ENCODE data around the gene GRID1. TPM values are rescaled to one million over a fixed set of nuclear protein-coding genes. Genes with fewer than 3 reads are reported as not detected.

Gene GRID1
- total RNA-seq, 4 donors from 2014 or later = 0.35 to 10.7 (median 1.3) TPM

DNA sequence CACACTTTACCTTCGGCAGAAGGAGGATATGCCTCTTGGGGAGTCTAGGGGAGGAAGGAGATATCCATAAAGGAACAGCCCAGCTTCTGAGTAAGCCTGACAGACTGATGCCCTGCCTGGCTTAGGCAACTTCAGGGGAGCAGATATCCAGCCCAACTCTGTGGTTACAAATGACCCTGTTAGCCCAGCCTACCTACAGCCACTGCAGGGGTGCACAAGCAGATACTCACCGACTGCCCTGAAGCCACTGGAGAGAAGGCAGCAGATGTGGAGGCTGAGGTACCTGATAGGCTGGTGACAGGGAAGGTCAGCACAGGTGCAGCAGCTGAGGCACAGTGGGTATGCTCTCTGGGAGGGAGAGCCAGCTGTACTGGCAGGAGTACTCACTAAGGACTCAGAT, 770.2 kb downstream of the GRID1 start:
- H3K36me3 ChIP-seq = no peaks in the 10 kb centered on the region
- TF ChIP-seq POLR2A (IDR thresholded peaks at IDR 0.05) = no peak
- TF ChIP-seq, protein P1, sequence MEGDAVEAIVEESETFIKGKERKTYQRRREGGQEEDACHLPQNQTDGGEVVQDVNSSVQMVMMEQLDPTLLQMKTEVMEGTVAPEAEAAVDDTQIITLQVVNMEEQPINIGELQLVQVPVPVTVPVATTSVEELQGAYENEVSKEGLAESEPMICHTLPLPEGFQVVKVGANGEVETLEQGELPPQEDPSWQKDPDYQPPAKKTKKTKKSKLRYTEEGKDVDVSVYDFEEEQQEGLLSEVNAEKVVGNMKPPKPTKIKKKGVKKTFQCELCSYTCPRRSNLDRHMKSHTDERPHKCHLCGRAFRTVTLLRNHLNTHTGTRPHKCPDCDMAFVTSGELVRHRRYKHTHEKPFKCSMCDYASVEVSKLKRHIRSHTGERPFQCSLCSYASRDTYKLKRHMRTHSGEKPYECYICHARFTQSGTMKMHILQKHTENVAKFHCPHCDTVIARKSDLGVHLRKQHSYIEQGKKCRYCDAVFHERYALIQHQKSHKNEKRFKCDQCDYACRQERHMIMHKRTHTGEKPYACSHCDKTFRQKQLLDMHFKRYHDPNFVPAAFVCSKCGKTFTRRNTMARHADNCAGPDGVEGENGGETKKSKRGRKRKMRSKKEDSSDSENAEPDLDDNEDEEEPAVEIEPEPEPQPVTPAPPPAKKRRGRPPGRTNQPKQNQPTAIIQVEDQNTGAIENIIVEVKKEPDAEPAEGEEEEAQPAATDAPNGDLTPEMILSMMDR (IDR thresholded peaks at IDR 0.05) = no peak
- no peak overlapping the region for H3K27ac ChIP-seq

DNA sequence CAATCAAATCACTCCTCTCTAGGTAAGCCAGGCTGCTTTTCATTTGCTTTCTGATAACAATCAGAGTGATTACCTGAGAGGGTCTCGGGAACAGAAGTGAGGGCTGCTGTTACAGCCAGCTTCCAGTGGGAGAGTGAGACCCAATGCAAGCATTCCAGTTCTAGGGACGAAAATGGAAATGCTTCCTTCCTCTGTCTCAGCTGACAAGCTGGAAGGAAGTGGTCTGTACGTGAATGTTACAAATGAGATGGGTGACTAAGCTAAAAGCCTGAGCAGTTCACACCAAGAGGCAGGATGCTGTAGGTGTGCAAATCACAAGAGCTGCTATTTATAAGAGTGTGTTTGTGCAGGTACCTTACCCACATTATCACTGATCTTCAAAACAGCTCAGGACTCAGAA, 772.4 kb downstream of the GRID1 start:
- no peaks in the 10 kb centered on the region for H3K4me1 ChIP-seq
- no peak for DNase-seq
- no peak overlapping the region for H3K27ac ChIP-seq
- no peaks in the 10 kb centered on the region for H3K36me3 ChIP-seq
- no peaks in the 10 kb centered on the region for H3K9me3 ChIP-seq
- H3K4me3 ChIP-seq = no peak overlapping the region
- H3K27me3 ChIP-seq = no peaks in the 10 kb centered on the region
- TF ChIP-seq, protein P1 (IDR thresholded peaks at IDR 0.05) = no peak
- TF ChIP-seq POLR2A (IDR thresholded peaks at IDR 0.05) = no peak

More for the DNA sequence above, 770.2 kb downstream of the GRID1 start:
- Histone ChIP-seq H3K4me1 (no peaks in the 10 kb centered on the region), H3K4me3 (no peak overlapping the region), H3K9me3 (no peaks in the 10 kb centered on the region), H3K27me3 (no peaks in the 10 kb centered on the region)
- no peak for DNase-seq

DNA sequence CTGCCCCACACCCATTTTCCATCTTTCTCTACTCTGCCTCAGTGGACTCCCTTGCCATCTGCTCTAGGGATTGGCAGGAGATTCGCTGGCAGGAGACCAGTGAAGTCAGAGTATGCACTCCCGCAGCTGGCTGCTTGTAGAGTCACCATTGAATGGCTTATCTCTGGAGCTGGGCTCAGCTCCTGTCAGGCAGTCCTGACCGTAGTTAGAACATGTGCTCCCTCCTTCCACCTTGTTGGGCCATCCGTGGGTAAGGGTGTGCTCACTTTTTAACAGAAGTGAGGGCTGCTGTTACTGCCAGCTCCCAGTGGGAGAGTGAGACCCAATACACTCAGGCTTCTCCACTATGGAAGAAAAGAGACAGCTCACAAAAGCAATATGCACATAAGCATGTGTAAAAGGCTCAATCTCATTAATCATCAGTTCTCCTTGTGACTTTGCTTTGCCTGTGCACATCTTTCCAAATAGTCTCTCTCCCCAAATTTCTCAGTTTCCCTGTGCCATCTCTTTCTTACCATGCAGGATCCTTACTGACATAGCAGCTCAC, 773.3 kb downstream of the GRID1 start:
- H3K27ac ChIP-seq = no peak overlapping the region
- H3K4me1 ChIP-seq = no peaks in the 10 kb centered on the region
- H3K9me3 ChIP-seq = no peaks in the 10 kb centered on the region
- TF ChIP-seq, protein P1 (IDR thresholded peaks at IDR 0.05) = no peak
- TF ChIP-seq POLR2A (IDR thresholded peaks at IDR 0.05) = no peak
- no peak overlapping the region for H3K4me3 ChIP-seq
- no peak for DNase-seq
- no peaks in the 10 kb centered on the region for H3K36me3 ChIP-seq
- no peaks in the 10 kb centered on the region for H3K27me3 ChIP-seq

DNA sequence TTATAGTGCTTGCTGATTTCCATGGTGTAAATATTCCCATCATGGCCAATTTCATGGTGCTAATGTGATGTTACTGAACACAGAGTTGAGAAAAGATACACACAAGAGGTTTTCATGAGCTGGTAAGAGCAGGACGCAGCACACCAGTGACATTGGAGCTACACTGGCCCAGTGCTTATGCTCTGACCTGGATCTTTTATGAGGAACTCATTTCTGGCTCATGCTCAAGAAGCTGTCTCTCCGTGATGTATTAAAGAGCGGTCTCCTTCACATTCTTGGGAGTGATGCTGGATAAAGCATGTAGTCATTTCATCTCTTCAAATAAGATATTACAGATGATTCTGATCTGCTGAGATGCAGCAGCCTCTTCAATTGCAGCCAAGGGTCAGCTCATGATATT, 785.2 kb downstream of the GRID1 start:
- no peak overlapping the region for H3K4me3 ChIP-seq

DNA sequence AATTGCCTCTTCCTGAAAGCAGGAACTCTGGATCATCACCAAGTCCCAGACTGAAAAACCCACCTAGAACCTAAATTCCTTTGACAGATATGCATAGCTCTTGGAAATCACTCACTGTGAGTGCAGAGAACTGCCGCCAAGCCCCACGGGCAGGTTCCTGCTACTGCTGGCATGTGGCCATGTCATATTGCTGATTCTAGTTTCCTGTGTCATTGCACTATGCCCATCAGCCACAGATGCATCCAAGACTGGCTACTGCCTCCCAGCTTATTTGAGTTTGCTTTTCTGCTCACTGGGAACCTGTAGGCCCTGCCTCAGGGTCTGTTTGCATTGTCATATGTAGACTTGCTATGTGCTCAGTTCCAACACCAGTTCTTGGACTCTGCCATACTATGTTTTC, 786.0 kb downstream of the GRID1 start:
- Histone ChIP-seq H3K4me1 (no peaks in the 10 kb centered on the region), H3K4me3 (no peak overlapping the region), H3K36me3 (no peaks in the 10 kb centered on the region), H3K27ac (no peak overlapping the region), H3K27me3 (no peaks in the 10 kb centered on the region), H3K9me3 (no peaks in the 10 kb centered on the region)
- DNase-seq = no peak
- TF ChIP-seq, protein P1 (IDR thresholded peaks at IDR 0.05) = no peak
- no peak for TF ChIP-seq POLR2A (IDR thresholded peaks at IDR 0.05)

More for the DNA sequence above, 785.2 kb downstream of the GRID1 start:
- Histone ChIP-seq H3K36me3 (no peaks in the 10 kb centered on the region), H3K27me3 (no peaks in the 10 kb centered on the region), H3K4me1 (no peaks in the 10 kb centered on the region), H3K27ac (no peak overlapping the region), H3K9me3 (no peaks in the 10 kb centered on the region)
- DNase-seq = no peak
- no peak for TF ChIP-seq POLR2A (IDR thresholded peaks at IDR 0.05)
- TF ChIP-seq, protein P1 (IDR thresholded peaks at IDR 0.05) = no peak

DNA sequence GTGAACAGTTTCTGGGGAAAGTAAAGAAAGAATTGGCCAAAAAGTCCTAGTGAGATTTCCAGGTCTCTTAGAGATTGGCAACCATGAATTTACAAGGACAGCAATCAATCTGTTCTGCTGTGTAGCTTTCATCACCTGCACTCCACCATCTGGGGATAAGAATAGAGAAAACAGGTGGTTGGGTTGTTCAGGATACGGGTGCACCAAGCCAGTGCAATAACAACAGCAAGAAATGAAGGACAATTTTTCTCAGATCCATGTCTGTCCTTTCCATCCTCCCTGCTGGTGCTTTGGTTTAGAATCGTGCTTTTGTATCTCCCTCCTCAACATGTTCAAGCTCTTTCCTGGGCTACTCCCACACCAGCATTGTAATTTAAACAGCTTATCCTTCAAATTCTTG, 787.7 kb downstream of the GRID1 start:
- DNase-seq = no peak
- H3K9me3 ChIP-seq = no peaks in the 10 kb centered on the region
- no peak overlapping the region for H3K27ac ChIP-seq
- H3K27me3 ChIP-seq = no peaks in the 10 kb centered on the region
- H3K36me3 ChIP-seq = no peaks in the 10 kb centered on the region
- H3K4me1 ChIP-seq = no peaks in the 10 kb centered on the region
- H3K4me3 ChIP-seq = no peak overlapping the region
- TF ChIP-seq POLR2A (IDR thresholded peaks at IDR 0.05) = no peak
- TF ChIP-seq, protein P1 (IDR thresholded peaks at IDR 0.05) = no peak

Measured in Peyer's patch (tissue), 4 donors.